Stimulated activated memory B cell treated with anti-CD40 and anti-IgM and Interleukin-4, amounts not matched to agents 10 μg/mL and 1 μg/mL and 100 μg/mL, for 72 hours (primary cell): ENCODE data around the gene AGT.
"Not testable (repeated sequence)": the region's sequence is repeated elsewhere in the genome, so short reads cannot be mapped to it uniquely, and the experiment has no call there.

Source experiments
- ATAC-seq: fragments of 150-1000 bp; cut with Tn5 transposase; 2 replicates; pipeline ENCODE4 v1.10.0; 2021
- H3K27ac Mint-ChIP-seq: one replicate; pipeline ENCODE4 v1.8.0; 2022; ENCODE audit warnings: mild to moderate bottlenecking, mixed read lengths
- H3K27me3 Mint-ChIP-seq: one replicate; pipeline ENCODE4 v1.8.0; 2022; ENCODE audit warnings: mixed read lengths
- H3K36me3 Mint-ChIP-seq: one replicate; pipeline ENCODE4 v1.8.0; 2022; ENCODE audit warnings: mixed read lengths
- H3K4me1 Mint-ChIP-seq: one replicate; pipeline ENCODE4 v1.8.0; 2022; ENCODE audit warnings: mixed read lengths
- H3K4me3 Mint-ChIP-seq: one replicate; pipeline ENCODE4 v1.8.0; 2022; ENCODE audit warnings: mild to moderate bottlenecking, moderate library complexity, mixed read lengths
- H3K9me3 Mint-ChIP-seq: one replicate; pipeline ENCODE4 v1.8.0; 2022; ENCODE audit warnings: mixed read lengths

The AGT gene

DNA sequence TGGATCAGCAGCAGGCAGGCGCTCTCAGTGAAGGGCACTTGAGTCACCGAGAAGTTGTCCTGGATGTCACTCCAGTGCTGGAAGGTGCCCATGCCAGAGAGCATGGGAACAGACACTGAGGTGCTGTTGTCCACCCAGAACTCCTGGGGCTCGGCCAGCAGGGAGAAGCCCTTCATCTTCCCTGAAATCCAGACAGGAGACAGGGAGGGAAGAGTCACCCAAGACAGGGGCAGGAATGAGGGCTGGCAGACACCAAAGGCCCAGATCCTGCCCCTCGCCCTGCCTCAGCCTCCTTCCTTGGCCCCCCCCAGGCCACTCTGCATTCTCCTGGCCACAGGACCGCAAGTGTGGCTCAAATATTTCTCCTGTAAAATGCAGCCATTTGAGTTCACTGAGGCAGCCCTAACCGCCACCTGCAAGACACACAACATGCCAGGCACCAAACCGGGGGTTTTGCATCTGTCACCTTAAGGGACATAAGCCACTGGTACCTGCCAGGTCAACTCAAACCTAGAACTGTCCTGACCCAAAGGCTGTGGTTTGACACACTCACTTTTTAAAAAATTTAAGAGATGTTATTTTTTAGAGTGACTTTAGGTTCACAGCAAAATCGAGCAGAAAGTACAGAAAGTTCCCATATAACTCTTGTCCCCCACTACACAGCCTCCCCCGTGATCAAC lies 7.8 kb downstream of the AGT start:
- Mint-ChIP-seq H3K27me3 (peaks cover 20% of the 10 kb centered on the region), H3K4me1 (no peaks in the 10 kb centered on the region), H3K9me3 (peaks cover 2% of the 10 kb centered on the region), H3K4me3 (no peak overlapping the region), H3K27ac (no peak overlapping the region), H3K36me3 (no peaks in the 10 kb centered on the region)
- ATAC-seq = no peak

DNA sequence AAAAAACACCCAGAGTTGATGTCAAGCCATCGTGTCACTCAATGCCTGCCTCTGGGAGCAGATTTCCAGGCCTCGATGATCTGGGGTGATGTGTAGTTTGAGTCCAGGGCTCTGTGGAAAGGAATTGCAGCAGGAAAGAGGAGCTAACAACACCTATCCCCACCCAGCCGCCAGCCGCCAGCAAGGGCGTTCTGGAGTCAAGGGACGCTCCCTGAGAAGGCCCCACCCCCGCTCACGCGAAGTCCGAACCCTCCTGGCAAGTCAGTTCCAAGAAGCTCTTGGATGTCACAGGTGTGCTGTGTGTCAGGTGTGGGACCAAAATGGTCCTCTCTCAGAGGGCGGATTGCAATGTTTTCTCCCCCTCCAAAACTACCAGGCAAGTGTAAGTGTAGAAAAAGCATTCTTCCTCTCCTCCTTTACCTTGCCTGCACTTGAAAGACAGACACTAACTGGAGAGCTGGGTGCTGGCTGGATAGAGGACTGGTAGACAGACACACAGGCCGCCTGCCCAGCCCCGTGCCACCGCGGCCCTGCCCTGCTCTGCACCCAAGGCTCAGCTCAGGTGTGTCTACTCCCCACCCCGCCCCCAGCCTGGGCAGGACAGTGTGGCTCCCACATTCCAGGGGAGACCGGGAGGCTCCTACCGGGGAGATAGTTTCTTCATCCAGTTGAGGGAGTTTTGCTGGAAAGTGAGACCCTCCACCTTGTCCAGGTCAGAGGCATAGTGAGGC lies 8.5 kb downstream of the AGT start:
- Mint-ChIP-seq H3K27me3 (peaks cover 20% of the 10 kb centered on the region), H3K27ac (no peak overlapping the region), H3K9me3 (peaks cover 2% of the 10 kb centered on the region), H3K4me1 (no peaks in the 10 kb centered on the region), H3K4me3 (no peak overlapping the region), H3K36me3 (no peaks in the 10 kb centered on the region)
- ATAC-seq = no peak

DNA sequence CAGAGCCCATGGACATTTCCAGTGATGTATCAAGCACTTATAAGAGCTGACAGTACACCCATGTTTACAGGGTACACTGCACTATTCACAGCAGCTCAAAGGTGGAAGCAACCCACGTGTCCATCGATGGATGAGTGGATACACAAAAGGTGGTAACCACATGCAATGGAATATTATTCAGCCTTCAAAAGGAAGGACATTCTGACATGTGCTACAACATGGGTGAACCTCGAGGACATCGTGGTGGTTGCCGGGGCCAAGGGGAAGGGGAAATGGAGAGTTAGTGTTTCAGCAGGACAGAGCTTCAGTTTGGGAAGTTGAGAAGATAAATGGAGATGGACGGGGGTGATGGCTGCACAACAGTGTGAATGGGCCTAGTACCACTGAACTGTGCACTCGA lies 9.1 kb downstream of the AGT start:
- H3K4me3 Mint-ChIP-seq = no peak overlapping the region
- peaks cover 20% of the 10 kb centered on the region for H3K27me3 Mint-ChIP-seq
- ATAC-seq = no peak
- H3K4me1 Mint-ChIP-seq = no peaks in the 10 kb centered on the region
- no peaks in the 10 kb centered on the region for H3K36me3 Mint-ChIP-seq
- peaks cover 2% of the 10 kb centered on the region for H3K9me3 Mint-ChIP-seq
- no peak overlapping the region for H3K27ac Mint-ChIP-seq

DNA sequence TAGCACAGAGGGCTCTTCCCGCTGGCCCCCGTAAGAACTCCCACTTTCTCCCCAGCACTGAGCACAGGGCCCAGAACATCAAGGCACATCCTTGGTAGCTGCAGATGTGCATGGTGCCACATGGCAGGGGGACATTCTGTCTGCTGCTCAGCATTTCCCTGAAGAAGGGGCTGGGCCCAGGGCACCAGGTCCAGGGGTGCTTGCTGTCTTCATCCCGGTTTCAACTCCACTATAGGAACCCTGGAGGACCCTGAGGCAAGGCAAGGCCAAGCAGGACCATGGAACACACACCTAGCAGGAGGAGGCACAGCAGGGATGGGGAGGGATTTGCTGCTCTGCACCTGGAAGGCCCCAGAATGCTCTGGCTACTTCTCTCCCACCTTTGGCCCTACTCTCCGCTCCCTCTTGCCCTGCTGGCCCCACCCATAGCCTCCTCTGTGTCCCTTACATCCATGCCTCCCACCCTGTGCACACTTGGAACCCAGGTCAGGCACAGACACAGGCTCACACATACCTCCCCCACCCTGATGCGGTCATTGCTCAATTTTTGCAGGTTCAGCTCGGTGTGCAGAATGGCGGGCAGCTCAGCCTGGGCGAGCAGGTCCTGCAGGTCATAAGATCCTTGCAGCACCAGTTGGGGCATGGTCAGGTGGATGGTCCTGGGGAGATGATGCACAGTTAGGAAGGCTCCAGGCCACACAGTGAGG lies 10.1 kb downstream of the AGT start:
- no peaks in the 10 kb centered on the region for H3K36me3 Mint-ChIP-seq
- H3K9me3 Mint-ChIP-seq = peaks cover 2% of the 10 kb centered on the region
- no peaks in the 10 kb centered on the region for H3K4me1 Mint-ChIP-seq
- H3K27me3 Mint-ChIP-seq = peaks cover 15% of the 10 kb centered on the region
- H3K4me3 Mint-ChIP-seq = no peak overlapping the region
- no peak for ATAC-seq
- no peak overlapping the region for H3K27ac Mint-ChIP-seq

DNA sequence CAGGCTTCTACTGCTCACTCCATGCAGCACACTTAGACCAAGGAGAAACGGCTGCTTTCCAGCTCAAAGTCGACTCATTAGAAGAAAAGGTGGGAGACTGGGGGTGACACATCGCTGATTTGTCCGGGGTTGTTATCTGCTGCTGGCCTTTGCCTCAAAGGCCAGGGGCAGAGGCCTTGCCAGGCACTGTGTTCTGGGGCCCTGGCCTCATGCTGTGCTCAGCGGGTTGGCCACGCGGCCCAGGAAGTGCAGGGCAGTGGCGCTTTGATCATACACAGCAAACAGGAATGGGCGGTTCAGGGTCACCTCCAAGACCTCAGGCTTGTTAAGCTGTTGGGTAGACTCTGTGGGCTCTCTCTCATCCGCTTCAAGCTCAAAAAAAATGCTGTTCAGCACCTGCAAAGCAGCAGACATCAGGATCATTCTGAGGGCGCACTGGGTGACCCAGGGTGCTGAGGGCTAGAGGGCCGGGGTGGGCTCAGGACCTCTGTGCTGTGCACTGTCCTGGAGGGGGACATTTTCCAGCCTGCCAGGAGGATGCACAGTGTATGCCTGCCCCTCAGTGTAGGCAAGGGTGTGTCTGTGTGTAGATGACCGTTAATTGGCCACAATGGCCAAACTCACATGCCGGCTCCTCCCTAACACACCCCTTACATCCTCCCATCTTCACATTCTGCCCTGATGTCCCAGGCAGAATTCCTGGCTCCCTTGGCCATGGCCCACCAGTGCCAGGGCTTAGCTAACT lies 10.8 kb downstream of the AGT start:
- H3K27ac Mint-ChIP-seq = no peak overlapping the region
- H3K27me3 Mint-ChIP-seq = peaks cover 8% of the 10 kb centered on the region
- H3K36me3 Mint-ChIP-seq = no peaks in the 10 kb centered on the region
- H3K4me1 Mint-ChIP-seq = no peaks in the 10 kb centered on the region
- H3K9me3 Mint-ChIP-seq = peaks cover 2% of the 10 kb centered on the region
- no peak overlapping the region for H3K4me3 Mint-ChIP-seq
- ATAC-seq = no peak

DNA sequence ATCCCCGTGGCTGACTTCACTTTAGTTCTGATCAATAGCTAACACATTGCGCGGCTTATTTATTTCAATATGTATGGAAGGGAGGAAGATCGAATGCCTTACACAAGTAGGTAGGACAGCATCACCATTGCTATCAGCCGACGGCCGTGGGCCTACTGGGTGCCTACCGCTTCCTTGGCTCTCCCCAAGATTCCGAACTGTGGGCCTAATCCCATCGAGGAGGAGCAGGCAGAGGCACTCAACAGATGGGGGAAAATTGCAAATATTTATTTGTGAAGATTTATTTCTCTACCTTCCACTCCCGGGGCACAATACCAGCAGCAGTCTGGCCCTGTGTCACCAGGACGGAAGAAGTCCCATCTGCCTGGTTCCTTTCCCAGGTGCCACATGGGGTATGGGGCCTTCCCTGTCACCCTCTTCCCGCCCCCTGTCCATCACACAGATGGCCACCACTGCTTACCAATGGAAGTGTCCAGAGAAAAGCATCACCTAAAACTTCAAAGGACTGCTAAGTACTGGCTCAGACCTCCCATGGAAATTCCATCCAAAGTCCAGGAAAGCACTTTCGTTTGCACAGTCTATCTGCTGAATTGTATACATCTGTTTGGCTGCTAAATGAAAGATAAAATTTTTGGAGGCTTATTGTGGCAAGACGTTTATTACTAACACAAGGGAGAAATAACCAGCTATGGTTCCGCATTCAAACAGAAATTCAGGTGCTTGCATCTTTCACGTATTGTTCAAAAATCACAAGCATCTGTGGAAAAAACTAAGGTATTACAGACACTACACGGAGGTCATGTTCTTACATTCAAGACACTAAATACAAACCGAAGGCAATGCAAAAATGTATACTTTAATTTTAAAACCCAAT lies 11.8 kb downstream of the AGT start:
- no peaks in the 10 kb centered on the region for H3K36me3 Mint-ChIP-seq
- H3K27me3 Mint-ChIP-seq = no peaks in the 10 kb centered on the region
- no peaks in the 10 kb centered on the region for H3K4me1 Mint-ChIP-seq
- no peak overlapping the region for H3K4me3 Mint-ChIP-seq
- ATAC-seq = no peak
- peaks cover 2% of the 10 kb centered on the region for H3K9me3 Mint-ChIP-seq
- no peak overlapping the region for H3K27ac Mint-ChIP-seq

DNA sequence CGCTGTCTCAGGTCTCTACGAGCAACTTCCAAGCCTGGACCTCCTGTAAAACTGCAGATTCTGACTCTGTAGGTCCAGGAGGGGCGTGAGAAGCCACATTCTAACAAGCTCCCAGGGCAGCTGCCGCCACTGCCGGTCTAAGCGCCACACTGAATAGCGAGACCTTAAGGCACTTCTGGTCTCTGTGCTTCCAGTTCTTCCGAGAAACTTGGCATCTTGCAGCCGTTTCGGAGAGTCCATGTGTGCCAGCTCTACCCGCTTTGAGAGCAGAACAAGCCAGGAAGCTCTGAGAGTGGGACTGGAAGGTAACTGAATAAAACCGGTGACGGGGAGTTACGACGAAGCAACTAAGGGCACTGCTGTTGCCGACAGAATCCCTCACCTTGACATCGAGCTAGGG lies 12.5 kb downstream of the AGT start:
- Mint-ChIP-seq H3K27ac (no peak overlapping the region), H3K4me3 (no peak overlapping the region), H3K36me3 (no peaks in the 10 kb centered on the region), H3K9me3 (peaks cover 2% of the 10 kb centered on the region), H3K4me1 (no peaks in the 10 kb centered on the region), H3K27me3 (no peaks in the 10 kb centered on the region)
- ATAC-seq = no peak

DNA sequence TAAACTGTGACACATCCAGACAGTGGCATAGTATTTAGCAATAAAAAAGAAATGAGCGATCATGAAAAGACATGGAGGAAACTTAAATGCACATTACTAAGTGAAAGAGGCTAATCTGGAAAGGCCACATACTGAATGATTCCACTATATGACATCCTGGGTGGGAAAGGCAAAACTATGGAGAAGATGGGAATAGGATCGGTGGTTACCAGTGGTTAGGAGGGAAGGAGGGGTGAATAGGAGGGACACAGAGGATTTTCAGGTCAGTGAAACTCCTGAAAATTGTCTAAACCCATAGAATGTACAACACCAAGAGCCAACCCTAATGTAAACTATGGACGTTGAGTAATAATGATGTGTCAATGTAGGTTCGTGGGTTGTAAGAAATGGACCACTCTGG lies 13.8 kb downstream of the AGT start:
- Mint-ChIP-seq H3K4me1 (no peaks in the 10 kb centered on the region), H3K36me3 (no peaks in the 10 kb centered on the region), H3K4me3 (no peak overlapping the region)

DNA sequence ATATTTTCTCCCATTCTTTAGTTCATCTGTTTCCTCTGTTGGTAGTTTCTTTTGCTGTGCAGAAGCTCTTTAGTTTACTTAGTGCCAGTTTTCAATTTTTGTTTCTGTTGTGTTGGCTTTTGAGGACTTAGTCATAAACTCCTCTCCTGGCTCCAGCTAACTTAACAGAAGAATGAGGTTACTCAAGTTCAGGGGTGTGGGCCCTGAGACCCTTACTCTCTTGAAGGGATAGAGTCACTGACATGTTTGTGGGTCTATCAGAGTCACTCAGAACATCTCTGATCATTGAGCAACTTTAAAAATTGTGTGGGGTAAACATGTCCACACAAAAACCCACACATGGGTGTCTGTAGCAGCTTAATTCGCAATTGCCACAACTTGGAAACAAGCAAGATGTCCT lies 14.2 kb downstream of the AGT start:
- Mint-ChIP-seq H3K4me1 (no peaks in the 10 kb centered on the region), H3K27me3 (no peaks in the 10 kb centered on the region), H3K9me3 (no peaks in the 10 kb centered on the region), H3K4me3 (no peak overlapping the region), H3K27ac (no peak overlapping the region), H3K36me3 (peaks cover under 1% of the 10 kb centered on the region)
- ATAC-seq = no peak

More for the DNA sequence above, 13.8 kb downstream of the AGT start:
- no peak for ATAC-seq
- Mint-ChIP-seq H3K27ac (no peak overlapping the region), H3K27me3 (no peaks in the 10 kb centered on the region), H3K9me3 (peaks cover 2% of the 10 kb centered on the region)

DNA sequence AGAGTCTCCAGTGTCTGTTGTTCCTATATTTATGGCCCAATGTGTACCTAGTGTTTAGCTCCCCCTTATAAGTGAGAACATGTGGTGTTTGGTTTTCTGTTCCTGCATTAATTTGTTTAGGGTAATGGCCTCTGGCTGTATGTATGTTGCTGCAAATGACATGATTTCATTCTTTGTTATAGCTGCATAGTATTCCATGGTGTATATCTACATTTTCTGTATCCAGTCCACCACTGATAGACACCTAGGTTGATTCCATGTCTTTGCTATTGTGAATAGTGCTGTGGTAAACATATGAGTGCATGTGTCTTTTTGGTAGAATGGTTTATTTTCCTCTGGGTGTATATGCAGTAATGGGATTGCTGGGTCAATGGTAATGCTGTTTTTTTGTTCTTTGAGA lies 15.0 kb downstream of the AGT start:
- not testable (repeated sequence) for H3K27ac Mint-ChIP-seq, H3K36me3 Mint-ChIP-seq, H3K9me3 Mint-ChIP-seq, H3K4me1 Mint-ChIP-seq, H3K4me3 Mint-ChIP-seq, ATAC-seq, H3K27me3 Mint-ChIP-seq

DNA sequence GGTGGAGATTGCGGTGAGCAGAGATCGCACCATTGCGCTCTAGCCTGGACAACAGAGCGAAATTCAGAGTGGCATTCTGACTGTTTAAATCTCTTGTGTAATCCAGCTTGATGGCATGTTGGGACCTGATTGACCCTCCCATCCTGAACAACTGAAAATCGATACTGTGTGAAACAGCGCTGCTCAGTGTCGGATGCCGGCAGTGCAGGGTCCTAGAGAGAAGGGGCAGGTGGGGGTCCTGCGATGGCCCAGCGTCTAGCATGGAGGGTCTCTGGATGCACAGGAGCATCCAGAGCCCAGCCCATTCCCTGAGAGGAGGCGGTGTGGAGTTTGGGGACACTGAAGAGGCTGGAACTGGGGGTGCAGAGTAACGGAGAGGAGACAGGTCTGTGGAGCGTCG lies 15.8 kb downstream of the AGT start:
- Mint-ChIP-seq H3K9me3 (no peaks in the 10 kb centered on the region), H3K27ac (no peak overlapping the region), H3K36me3 (peaks cover 12% of the 10 kb centered on the region), H3K4me1 (no peaks in the 10 kb centered on the region), H3K4me3 (no peak overlapping the region), H3K27me3 (no peaks in the 10 kb centered on the region)
- ATAC-seq = no peak

DNA sequence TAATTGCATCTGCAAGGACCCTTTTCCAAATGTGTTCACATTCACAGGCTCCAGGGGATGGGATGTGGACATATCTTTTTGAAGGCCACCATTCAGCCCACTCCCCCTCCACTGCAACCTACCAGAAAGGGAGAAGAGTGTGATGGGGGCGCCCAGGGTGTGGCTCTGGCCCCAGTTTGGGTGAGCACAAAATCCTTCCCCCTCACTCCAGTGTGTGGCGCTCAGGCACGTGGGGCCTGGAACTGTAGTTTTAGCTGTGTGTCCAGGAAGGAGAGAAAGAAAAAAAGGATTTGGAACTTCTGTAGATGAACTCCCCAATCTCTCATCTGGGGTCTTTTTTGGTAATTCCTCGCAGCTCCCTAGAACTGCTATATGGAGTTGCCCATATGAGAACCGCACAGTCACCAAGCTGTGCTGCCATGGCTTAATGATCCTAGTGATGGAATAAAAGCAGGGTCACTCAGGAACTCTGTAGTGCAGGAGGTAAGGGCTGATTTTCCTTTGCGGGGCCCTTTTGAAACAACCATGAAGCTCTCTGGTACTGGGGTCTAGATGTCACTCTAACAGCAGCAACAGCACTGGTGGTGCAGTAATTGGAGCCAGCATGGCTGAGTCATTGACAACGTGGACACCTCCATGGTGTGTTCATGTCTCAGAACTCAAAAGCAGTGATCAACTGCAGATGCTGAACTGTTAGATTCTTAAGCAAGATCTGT lies 17.0 kb downstream of the AGT start:
- no peak for ATAC-seq
- H3K27me3 Mint-ChIP-seq = no peaks in the 10 kb centered on the region
- H3K27ac Mint-ChIP-seq = no peak overlapping the region
- H3K9me3 Mint-ChIP-seq = no peaks in the 10 kb centered on the region
- H3K36me3 Mint-ChIP-seq = peaks cover 24% of the 10 kb centered on the region
- H3K4me3 Mint-ChIP-seq = no peak overlapping the region
- no peaks in the 10 kb centered on the region for H3K4me1 Mint-ChIP-seq

DNA sequence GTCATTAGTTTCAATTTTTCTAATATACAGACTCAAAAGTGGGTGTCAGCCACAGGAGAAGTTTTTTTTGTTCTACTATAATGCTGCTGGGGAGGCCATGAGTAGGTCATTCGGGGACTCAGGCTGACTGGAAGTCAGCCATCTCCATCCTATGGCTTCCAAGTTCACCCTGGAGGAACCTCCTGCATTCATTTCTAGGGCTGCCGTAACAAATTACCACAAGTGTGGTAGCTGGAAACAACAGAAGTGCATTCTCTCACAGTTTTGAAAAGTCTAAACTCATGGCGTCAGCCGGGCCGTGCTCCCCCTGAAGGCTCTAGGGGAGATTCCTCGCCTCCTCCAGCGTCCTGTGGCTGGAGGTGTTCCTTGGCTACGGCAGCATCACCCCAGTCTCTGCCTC lies 17.7 kb downstream of the AGT start:
- Mint-ChIP-seq H3K9me3 (no peaks in the 10 kb centered on the region), H3K4me1 (no peaks in the 10 kb centered on the region), H3K4me3 (no peak overlapping the region), H3K27me3 (no peaks in the 10 kb centered on the region), H3K27ac (no peak overlapping the region), H3K36me3 (peaks cover 29% of the 10 kb centered on the region)
- no peak for ATAC-seq

DNA sequence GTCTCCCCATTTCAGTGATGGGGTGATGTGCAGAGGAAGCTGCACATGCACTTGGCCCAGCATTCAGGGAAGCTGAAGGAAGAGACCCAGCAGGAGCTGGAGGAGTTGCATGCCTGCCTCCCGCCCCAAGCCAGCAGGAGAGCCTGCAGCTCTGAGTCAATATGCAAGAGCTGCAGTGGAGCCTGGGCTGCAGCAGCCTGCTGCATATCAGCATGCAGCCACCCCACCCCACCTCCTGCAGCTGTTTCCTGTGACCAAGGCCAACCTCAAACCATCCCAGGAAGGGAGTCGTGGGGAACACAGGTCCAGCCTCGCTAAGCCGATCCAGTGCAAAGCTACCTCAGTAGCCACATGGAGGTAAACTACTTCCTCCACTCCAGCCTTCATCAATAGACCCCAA lies 18.9 kb downstream of the AGT start:
- no peak overlapping the region for H3K27ac Mint-ChIP-seq
- H3K27me3 Mint-ChIP-seq = no peaks in the 10 kb centered on the region
- no peaks in the 10 kb centered on the region for H3K4me1 Mint-ChIP-seq
- no peak for ATAC-seq
- H3K36me3 Mint-ChIP-seq = peaks cover 35% of the 10 kb centered on the region
- no peak overlapping the region for H3K4me3 Mint-ChIP-seq
- no peaks in the 10 kb centered on the region for H3K9me3 Mint-ChIP-seq
